DOHH2 (cell line): ENCODE results near the gene SERTAD4.

Experiments used
- H3F3A ChIP-seq: fragments of 200-600 bp; sonication (generic), shearing (Covaris generic); 2 replicates; pipeline ENCODE4 v1.6.0; 2016; ENCODE audit warnings: antibody characterized with exemption, mild to moderate bottlenecking; ENCODE audit not compliant: control insufficient read depth, insufficient read depth
- H3K27ac ChIP-seq: fragments of 200-600 bp; sonication (generic); 2 replicates; pipeline ENCODE4 v1.5.1; 2014; ENCODE audit warnings: low read depth, mild to moderate bottlenecking, low read length, moderate library complexity
- H3K27me3 ChIP-seq: fragments of 200-600 bp; sonication (generic); 2 replicates; pipeline ENCODE4 v1.6.1; 2014; ENCODE audit warnings: mild to moderate bottlenecking, low read length, mixed read lengths; ENCODE audit not compliant: control insufficient read depth
- H3K36me3 ChIP-seq: fragments of 200-600 bp; sonication (generic); 2 replicates; pipeline ENCODE4 v1.6.1; 2014; ENCODE audit warnings: mild to moderate bottlenecking, low read length, moderate library complexity, mixed read lengths; ENCODE audit not compliant: control insufficient read depth
- H3K4me1 ChIP-seq: fragments of 200-600 bp; sonication (generic); 2 replicates; pipeline ENCODE4 v1.6.1; 2014; ENCODE audit warnings: mild to moderate bottlenecking, low read length, mixed read lengths; ENCODE audit not compliant: control insufficient read depth
- H3K4me2 ChIP-seq: fragments of 200-600 bp; sonication (generic); 2 replicates; pipeline ENCODE4 v1.6.0; 2014; ENCODE audit warnings: mild to moderate bottlenecking, low read length, moderate library complexity
- H3K4me3 ChIP-seq: fragments of 200-600 bp; sonication (generic); 2 replicates; pipeline ENCODE4 v1.5.1; 2014; ENCODE audit warnings: mild to moderate bottlenecking, low read length, mixed read lengths
- H3K79me2 ChIP-seq: fragments of 200-600 bp; sonication (generic); 2 replicates; pipeline ENCODE4 v1.6.1; 2014; ENCODE audit warnings: mild to moderate bottlenecking, low read length, mixed read lengths; ENCODE audit not compliant: control insufficient read depth
- H3K9me2 ChIP-seq: fragments of 200-600 bp; sonication (generic); replicated peaks from 2 replicates; pipeline ENCODE4 v1.6.1; 2014; ENCODE audit warnings: mild to moderate bottlenecking, low read length, mixed read lengths; ENCODE audit not compliant: control insufficient read depth
- H3K9me3 ChIP-seq: fragments of 200-600 bp; sonication (generic); 2 replicates; pipeline ENCODE4 v1.6.1; 2014; ENCODE audit warnings: antibody characterized with exemption, low read length, mixed read lengths; ENCODE audit not compliant: control insufficient read depth, insufficient read depth
- H4K20me1 ChIP-seq: fragments of 200-600 bp; sonication (generic); 2 replicates; pipeline ENCODE4 v1.6.0; 2014; ENCODE audit warnings: low read depth, mild to moderate bottlenecking, antibody characterized with exemption, low read length, moderate library complexity; ENCODE audit not compliant: control insufficient read depth, insufficient read depth
- EZH2phosphoT487 ChIP-seq: fragments of 200-600 bp; sonication (generic); IDR thresholded peaks from 2 replicates; pipeline ENCODE4 v1.6.1; 2017; ENCODE audit warnings: borderline replicate concordance, mild to moderate bottlenecking, antibody characterized with exemption, low read length, moderate library complexity, mixed read lengths
- TF ChIP-seq, protein P1 (sequence below): fragments of 200-600 bp; sonication (generic); IDR thresholded peaks from one replicate; pipeline ENCODE4 v1.5.1; 2014; ENCODE audit warnings: antibody characterized with exemption, mild to moderate bottlenecking, low read depth, low read length; ENCODE audit not compliant: poor library complexity, severe bottlenecking

The SERTAD4 gene

GRCh38 chr1:210236386-210236839 is 3.8 kb downstream of the SERTAD4 start:
- Histone ChIP-seq H3K9me3 (no peaks in the 10 kb centered on the region; the same call in 1 of the 2 replicates), H3K4me1 (no peaks in the 10 kb centered on the region), H3K4me3 (no peak overlapping the region), H3K27me3 (peaks cover 41% of the 10 kb centered on the region), H3K4me2 (no peak overlapping the region), H3K79me2 (no peaks in the 10 kb centered on the region), H3F3A (no peaks in the 10 kb centered on the region), H3K9me2 (no peaks in the 10 kb centered on the region), H4K20me1 (no peaks in the 10 kb centered on the region), H3K27ac (no peak overlapping the region), H3K36me3 (no peaks in the 10 kb centered on the region)
- no peak for TF ChIP-seq EZH2phosphoT487
- TF ChIP-seq, protein P1, sequence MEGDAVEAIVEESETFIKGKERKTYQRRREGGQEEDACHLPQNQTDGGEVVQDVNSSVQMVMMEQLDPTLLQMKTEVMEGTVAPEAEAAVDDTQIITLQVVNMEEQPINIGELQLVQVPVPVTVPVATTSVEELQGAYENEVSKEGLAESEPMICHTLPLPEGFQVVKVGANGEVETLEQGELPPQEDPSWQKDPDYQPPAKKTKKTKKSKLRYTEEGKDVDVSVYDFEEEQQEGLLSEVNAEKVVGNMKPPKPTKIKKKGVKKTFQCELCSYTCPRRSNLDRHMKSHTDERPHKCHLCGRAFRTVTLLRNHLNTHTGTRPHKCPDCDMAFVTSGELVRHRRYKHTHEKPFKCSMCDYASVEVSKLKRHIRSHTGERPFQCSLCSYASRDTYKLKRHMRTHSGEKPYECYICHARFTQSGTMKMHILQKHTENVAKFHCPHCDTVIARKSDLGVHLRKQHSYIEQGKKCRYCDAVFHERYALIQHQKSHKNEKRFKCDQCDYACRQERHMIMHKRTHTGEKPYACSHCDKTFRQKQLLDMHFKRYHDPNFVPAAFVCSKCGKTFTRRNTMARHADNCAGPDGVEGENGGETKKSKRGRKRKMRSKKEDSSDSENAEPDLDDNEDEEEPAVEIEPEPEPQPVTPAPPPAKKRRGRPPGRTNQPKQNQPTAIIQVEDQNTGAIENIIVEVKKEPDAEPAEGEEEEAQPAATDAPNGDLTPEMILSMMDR, result no peak

- Histone ChIP-seq H3K9me3 (no peaks in the 10 kb centered on the region; the same call in 1 of the 2 replicates), H3K4me1 (no peaks in the 10 kb centered on the region), H3K36me3 (no peaks in the 10 kb centered on the region), H3K27ac (no peak overlapping the region), H3F3A (no peaks in the 10 kb centered on the region), H3K4me2 (no peak overlapping the region), H3K9me2 (no peaks in the 10 kb centered on the region), H3K4me3 (no peak overlapping the region), H4K20me1 (no peaks in the 10 kb centered on the region), H3K27me3 (peaks cover 41% of the 10 kb centered on the region), H3K79me2 (no peaks in the 10 kb centered on the region)
- TF ChIP-seq EZH2phosphoT487, result no peak
- TF ChIP-seq, protein P1, result no peak
These were observed 4.3 kb downstream of the SERTAD4 start for GRCh38 chr1:210236840-210237409.

- Histone ChIP-seq H3K9me3 (no peaks in the 10 kb centered on the region; the same call in 1 of the 2 replicates), H3K27ac (no peak overlapping the region), H3K27me3 (peaks cover 41% of the 10 kb centered on the region), H3K4me2 (no peak overlapping the region), H3F3A (no peaks in the 10 kb centered on the region), H3K4me1 (no peaks in the 10 kb centered on the region), H4K20me1 (no peaks in the 10 kb centered on the region), H3K79me2 (no peaks in the 10 kb centered on the region), H3K36me3 (no peaks in the 10 kb centered on the region), H3K4me3 (no peak overlapping the region), H3K9me2 (no peaks in the 10 kb centered on the region)
- TF ChIP-seq EZH2phosphoT487, result no peak
- TF ChIP-seq, protein P1, result no peak
These were observed 4.9 kb downstream of the SERTAD4 start for GRCh38 chr1:210237479-210237878.
